ENCODE data around the gene BRD3.
"Not testable (repeated sequence)": the region's sequence is repeated elsewhere in the genome, so short reads cannot be mapped to it uniquely, and the experiment has no call there.

Gene BRD3

GRCh38 chr9:134067904-134068743, at the start of gene BRD3:
TSS of gene BRD3 (minus strand) at chr9:134068026. CDS start at chr9:134053477, 14,549 bp downstream.
- DNase-seq: peak; percentile 91

- no peak for DNase-seq
These were observed 44.7 kb upstream of the BRD3 start for GRCh38 chr9:134112561-134112960.

- DNase-seq: no peak
These were observed 43.2 kb upstream of the BRD3 start for GRCh38 chr9:134111064-134111463.

- DNase-seq: no peak
These were observed 35.7 kb upstream of the BRD3 start for GRCh38 chr9:134103391-134103998.

GRCh38 chr9:134101623-134102149, 33.9 kb upstream of the BRD3 start:
- DNase-seq: no peak

- DNase-seq: not testable (repeated sequence)
These were observed 33.3 kb upstream of the BRD3 start for GRCh38 chr9:134101133-134101532.

GRCh38 chr9:134100040-134100439, 32.2 kb upstream of the BRD3 start:
- no peak for DNase-seq

GRCh38 chr9:134099123-134099761, 31.4 kb upstream of the BRD3 start:
- DNase-seq: no peak

- DNase-seq: no peak
These were observed 22.1 kb upstream of the BRD3 start for GRCh38 chr9:134089972-134090371.

- DNase-seq: no peak
These were observed 20.4 kb upstream of the BRD3 start for GRCh38 chr9:134088063-134088725.

GRCh38 chr9:134085674-134086073, 17.8 kb upstream of the BRD3 start:
- DNase-seq: no peak

- no peak for DNase-seq
These were observed 15.6 kb upstream of the BRD3 start for GRCh38 chr9:134083451-134083850.

- no peak for DNase-seq
These were observed 8.8 kb upstream of the BRD3 start for GRCh38 chr9:134076644-134077043.

GRCh38 chr9:134075689-134076088, 7.9 kb upstream of the BRD3 start:
- DNase-seq: not testable (repeated sequence)

GRCh38 chr9:134073500-134073899, 5.7 kb upstream of the BRD3 start:
- no peak for DNase-seq

- DNase-seq: not testable (repeated sequence)
These were observed 4.9 kb upstream of the BRD3 start for GRCh38 chr9:134072683-134073082.

GRCh38 chr9:134071149-134071548, 3.3 kb upstream of the BRD3 start:
- DNase-seq: no peak

GRCh38 chr9:134069480-134070399, 1.9 kb upstream of the BRD3 start:
- DNase-seq: no peak

GRCh38 chr9:134068744-134069479, 1.1 kb upstream of the BRD3 start:
- DNase-seq: no peak

GRCh38 chr9:134066913-134067851, 644 bp downstream of the BRD3 start:
- no peak for DNase-seq

Data from femur (tissue), 1 donor.